B cell (primary cell): Measurements from ENCODE around the gene FRMD3. TPM values are rescaled to one million over a fixed set of nuclear protein-coding genes. Genes with fewer than 3 reads are reported as not detected.

Experiments used
- ATAC-seq: fragments of 200-7000 bp; cut with Tn5 transposase; one replicate; pipeline ENCODE4 v1.10.0; 2021; ENCODE audit warnings: low read depth, mild to moderate bottlenecking, moderate number of reproducible peaks, moderate library complexity
- CTCF ChIA-PET: fragments of 350-600 bp; sonication (Branson Sonifier 250); formaldehyde crosslinking; loops from one replicate; lab custom pipeline; 2021; ENCODE audit warnings: antibody characterized with exemption, inconsistent platforms; lab: Charles Lee
- POLR2A ChIA-PET: fragments of 350-600 bp; sonication (Branson Sonifier 250); formaldehyde crosslinking; loops from one replicate; lab custom pipeline; 2021; ENCODE audit warnings: antibody characterized with exemption; lab: Charles Lee
- DNase-seq: peaks from one replicate; pipeline ENCODE4 v3.0.0; 2013
- H2AFZ ChIP-seq: 2 replicates; pipeline ENCODE4 v1.6.1; 2012; ENCODE audit warnings: mild to moderate bottlenecking, low read depth, low read length; ENCODE audit not compliant: insufficient read depth, poor library complexity, severe bottlenecking
- H3K27ac ChIP-seq, 2 donors: 1 replicate in 1 of 2; 2 replicates in 1 of 2; pipeline ENCODE4 v1.5.1; 2012 to 2013; ENCODE audit warnings: low read length in 2 of 2, mild to moderate bottlenecking in 2 of 2, moderate library complexity in 1 of 2
- H3K27me3 ChIP-seq, 4 experiments: fragments of 200-600 bp in 1 of 4; sonication (generic) in 1 of 4; replicated peaks in 1 of 4; 1 replicate in 2 of 4; 2 replicates in 2 of 4; pipeline versions ENCODE4 v1.6.1 to v1.7.0; 2013 to 2016; ENCODE audit warnings: low read length in 3 of 4, mild to moderate bottlenecking in 2 of 4, mixed read lengths in 1 of 4, moderate library complexity in 1 of 4; ENCODE audit not compliant: insufficient read depth in 4 of 4, control insufficient read depth in 3 of 4; ENCODE audit errors: control extremely low read depth in 1 of 4
- H3K36me3 ChIP-seq, 2 experiments: replicated peaks in 1 of 2; 1 replicate in 1 of 2; 2 replicates in 1 of 2; pipeline versions ENCODE4 v1.6.1 to v1.7.1; 2013; ENCODE audit warnings: low read length in 1 of 2; ENCODE audit not compliant: insufficient read depth in 2 of 2, control insufficient read depth in 1 of 2; ENCODE audit errors: control extremely low read depth in 1 of 2, extremely low read depth in 1 of 2
- H3K4me1 ChIP-seq, 2 donors: fragments of 200-600 bp in 1 of 2; sonication (generic) in 1 of 2; 1 replicate in 1 of 2; 2 replicates in 1 of 2; pipeline versions ENCODE4 v1.5.1 to v1.6.1; 2013 to 2017; ENCODE audit warnings: low read length in 2 of 2; ENCODE audit not compliant: control insufficient read depth in 2 of 2, insufficient read depth in 2 of 2
- H3K4me2 ChIP-seq: replicated peaks from 2 replicates; pipeline ENCODE3; 2012; ENCODE audit warnings: mild to moderate bottlenecking, low read depth, low read length; ENCODE audit not compliant: poor library complexity, severe bottlenecking
- H3K4me3 ChIP-seq, 5 experiments: fragments of 200-600 bp in 1 of 5; sonication (generic) in 1 of 5; 1 replicate in 3 of 5; 2 replicates in 2 of 5; pipeline versions ENCODE4 v1.5.1 to v1.7.0; 2011 to 2016; ENCODE audit warnings: low read length in 4 of 5, mild to moderate bottlenecking in 4 of 5, low read depth in 2 of 5, control low read depth in 1 of 5, moderate library complexity in 1 of 5; ENCODE audit not compliant: insufficient read depth in 1 of 5; ENCODE audit errors: control extremely low read depth in 1 of 5, extremely low read depth in 1 of 5
- H3K79me2 ChIP-seq: fragments of 200-600 bp; sonication (generic); one replicate; pipeline ENCODE4 v1.6.0; 2016; ENCODE audit warnings: low read length; ENCODE audit not compliant: control insufficient read depth, insufficient read depth
- H3K9ac ChIP-seq: fragments of 200-600 bp; sonication (generic); 2 replicates; pipeline ENCODE4 v1.6.1; 2017; ENCODE audit warnings: mild to moderate bottlenecking, low read length, moderate library complexity
- H3K9me3 ChIP-seq, 3 donors: one replicate each; pipeline versions ENCODE4 v1.6.1 to v1.7.1; 2013; ENCODE audit warnings: low read length in 2 of 3; ENCODE audit not compliant: control insufficient read depth in 2 of 3, insufficient read depth in 1 of 3; ENCODE audit errors: control extremely low read depth in 1 of 3
- H4K20me1 ChIP-seq: 2 replicates; pipeline ENCODE4 v1.6.0; 2012; ENCODE audit warnings: mild to moderate bottlenecking, low read length; ENCODE audit not compliant: insufficient read depth, control insufficient read depth, poor library complexity, severe bottlenecking
- H3K27ac Mint-ChIP-seq: one replicate; pipeline ENCODE4 v1.8.0; 2021; ENCODE audit warnings: mixed read lengths
- H3K27me3 Mint-ChIP-seq: one replicate; pipeline ENCODE4 v1.8.0; 2021; ENCODE audit warnings: mixed read lengths
- H3K4me1 Mint-ChIP-seq: one replicate; pipeline ENCODE4 v1.8.0; 2021; ENCODE audit warnings: mixed read lengths
- H3K4me3 Mint-ChIP-seq: one replicate; pipeline ENCODE4 v1.8.0; 2021; ENCODE audit warnings: mixed read lengths
- H3K9me3 Mint-ChIP-seq: one replicate; pipeline ENCODE4 v1.8.0; 2022; ENCODE audit warnings: mixed read lengths; ENCODE audit not compliant: insufficient read depth
- CTCF ChIP-seq: fragments of 200-600 bp; IDR thresholded peaks from one replicate; pipeline ENCODE4 v1.8.0; 2022; ENCODE audit warnings: antibody characterized with exemption, mild to moderate bottlenecking
- EZH2 ChIP-seq: IDR thresholded peaks from 2 replicates; pipeline ENCODE4 v1.6.1; 2012; ENCODE audit warnings: borderline replicate concordance, low read depth, mild to moderate bottlenecking, moderate library complexity, low read length; ENCODE audit not compliant: insufficient read depth, poor library complexity, severe bottlenecking
- WGBS: methylation state at CpG from one replicate; pipeline ENCODE4 v1.1.5; 2013; ENCODE audit warnings: missing lambda C conversion rate; ENCODE audit not compliant: insufficient coverage; 5-methylcytosine and 5-hydroxymethylcytosine counted together
- intact Hi-C: fragments of 100-400 bp; cut with micrococcal nuclease; formaldehyde crosslinking; loops from one replicate; pipeline ENCODE4 v1.10.0; 2022
- polyA plus RNA-seq: library from polyadenylated mRNA; depleted of rRNA; stranded (reverse); fragments of >200 nt; gene quantifications from 2 replicates; pipeline ENCODE4 v1.2.3, GENCODE V29; 2012
- total RNA-seq, 2 donors: library from RNA; stranded (reverse); fragments of 120-200 nt in 1 of 2; gene quantifications; 1 replicate in 1 of 2; 2 replicates in 1 of 2; pipeline versions ENCODE4 v1.2.3 to v1.2.4, GENCODE V29; 2013 to 2022

FRMD3 gene
- total and polyA plus RNA-seq, 2 donors (not counting 1 experiment from before 2014, with no cell fraction given) = 0.37 to 0.49 TPM

- WGBS = 75% methylated on average over 3 of the region's 4 CpGs
- POLR2A ChIA-PET = no interaction called here
- H3K9me3 Mint-ChIP-seq = peaks cover 10% of the 10 kb centered on the region
- H3K27ac Mint-ChIP-seq = no peak overlapping the region
- Histone ChIP-seq H3K4me2 (no peak overlapping the region), H3K27me3 (no peaks in the 10 kb centered on the region), H3K36me3 (no peaks in the 10 kb centered on the region), H3K9me3 (peaks cover 0 to 7% (median 0%) of the 10 kb centered on the region in 3 donors), H2AFZ (no peak overlapping the region), H3K4me3 (no peak overlapping the region), H3K79me2 (no peaks in the 10 kb centered on the region), H3K27ac (no peak overlapping the region), H4K20me1 (no peaks in the 10 kb centered on the region), H3K9ac (no peak overlapping the region), H3K4me1 (no peaks in the 10 kb centered on the region)
- TF ChIP-seq EZH2 (no peak), CTCF (no peak)
- H3K4me1 Mint-ChIP-seq = no peaks in the 10 kb centered on the region
- intact Hi-C loops = no loop called here
- CTCF ChIA-PET = no interaction called here
- H3K4me3 Mint-ChIP-seq = no peak overlapping the region
- ATAC-seq = no peak
- H3K27me3 Mint-ChIP-seq = no peaks in the 10 kb centered on the region
- no peak for DNase-seq
These were observed 290.5 kb downstream of the FRMD3 start for GRCh38 chr9:83247732-83248131.

- no CpG with 5 or more reads among the region's 5 CpGs for WGBS
- POLR2A ChIA-PET = no interaction called here
These were observed 292.1 kb downstream of the FRMD3 start for GRCh38 chr9:83245979-83246659.

More at GRCh38 chr9:83245979-83246659, 292.1 kb downstream of the FRMD3 start:
- Mint-ChIP-seq H3K27ac (no peak overlapping the region), H3K4me1 (no peaks in the 10 kb centered on the region), H3K27me3 (no peaks in the 10 kb centered on the region), H3K9me3 (no peaks in the 10 kb centered on the region), H3K4me3 (no peak overlapping the region)
- CTCF ChIA-PET = no interaction called here
- Histone ChIP-seq H2AFZ (no peak overlapping the region), H3K79me2 (no peaks in the 10 kb centered on the region), H3K27me3 (no peaks in the 10 kb centered on the region), H3K27ac (no peak overlapping the region), H3K4me3 (no peak overlapping the region), H4K20me1 (no peaks in the 10 kb centered on the region), H3K4me1 (no peaks in the 10 kb centered on the region), H3K4me2 (no peak overlapping the region), H3K9ac (no peak overlapping the region), H3K9me3 (peaks cover 0 to 7% (median 0%) of the 10 kb centered on the region in 3 donors), H3K36me3 (no peaks in the 10 kb centered on the region)
- DNase-seq (no peak), ATAC-seq (no peak)
- TF ChIP-seq EZH2 (no peak), CTCF (no peak)
- intact Hi-C loops = no loop called here
